Measurements from ENCODE around the gene RPLP1.

DNA sequence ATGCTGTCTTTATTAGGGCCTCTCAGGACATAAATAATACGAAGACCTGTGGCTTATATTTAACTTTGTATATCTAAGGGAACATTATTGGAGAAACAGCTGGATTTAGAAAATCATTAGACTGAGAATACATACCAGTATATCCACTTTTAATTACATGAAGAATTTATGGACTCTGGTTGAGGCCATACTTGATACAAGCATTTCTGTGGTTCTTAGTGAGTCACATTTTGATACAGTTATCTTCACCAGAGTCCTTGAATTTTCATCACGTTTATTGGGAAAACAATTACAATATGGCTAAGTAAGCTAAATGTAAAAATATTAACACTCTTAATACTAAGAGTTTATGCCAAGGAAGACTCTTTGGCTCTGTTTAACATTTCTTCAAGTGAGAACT, 28.6 kb upstream of the RPLP1 start:
- TF ChIP-seq L3MBTL2 (IDR thresholded peaks at IDR 0.05): no peak
- TF ChIP-seq, protein P1, sequence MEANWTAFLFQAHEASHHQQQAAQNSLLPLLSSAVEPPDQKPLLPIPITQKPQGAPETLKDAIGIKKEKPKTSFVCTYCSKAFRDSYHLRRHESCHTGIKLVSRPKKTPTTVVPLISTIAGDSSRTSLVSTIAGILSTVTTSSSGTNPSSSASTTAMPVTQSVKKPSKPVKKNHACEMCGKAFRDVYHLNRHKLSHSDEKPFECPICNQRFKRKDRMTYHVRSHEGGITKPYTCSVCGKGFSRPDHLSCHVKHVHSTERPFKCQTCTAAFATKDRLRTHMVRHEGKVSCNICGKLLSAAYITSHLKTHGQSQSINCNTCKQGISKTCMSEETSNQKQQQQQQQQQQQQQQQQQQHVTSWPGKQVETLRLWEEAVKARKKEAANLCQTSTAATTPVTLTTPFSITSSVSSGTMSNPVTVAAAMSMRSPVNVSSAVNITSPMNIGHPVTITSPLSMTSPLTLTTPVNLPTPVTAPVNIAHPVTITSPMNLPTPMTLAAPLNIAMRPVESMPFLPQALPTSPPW (CRISPR knock-in tag; IDR thresholded peaks at IDR 0.05): no peak
- no peak for TF ChIP-seq ZNF696 (CRISPR knock-in tag; conservative IDR thresholded peaks at IDR 0.05)
- TF ChIP-seq RFX5 (IDR thresholded peaks at IDR 0.05; ENCODE audit: low read depth, low read length): no peak
- TF ChIP-seq PRPF4 (IDR thresholded peaks at IDR 0.05; ENCODE audit: insufficient read depth, low read depth, low read length, poor library complexity, severe bottlenecking): no peak
- no peak for TF ChIP-seq MEIS2 (IDR thresholded peaks at IDR 0.05; ENCODE audit: partially characterized antibody)
- TF ChIP-seq YY1 (IDR thresholded peaks at IDR 0.05; ENCODE audit: borderline replicate concordance in 1 of 3, control insufficient read depth in 1 of 3, extremely low read depth in 1 of 3, insufficient read depth in 3 of 3, insufficient read length in 1 of 3, insufficient replicate concordance in 2 of 3, low read depth in 1 of 3, low read length in 2 of 3): no peak
- no peak for TF ChIP-seq SIN3A (IDR thresholded peaks at IDR 0.05; ENCODE audit: borderline replicate concordance in 2 of 2, control insufficient read depth in 1 of 2, low read depth in 2 of 2, low read length in 2 of 2)
- no peak for TF ChIP-seq PHF8 (IDR thresholded peaks at IDR 0.05; ENCODE audit: borderline replicate concordance, low read length)
- TF ChIP-seq EZH2 (IDR thresholded peaks at IDR 0.05; ENCODE audit: borderline replicate concordance, low read depth, low read length): no peak
- TF ChIP-seq TARDBP (IDR thresholded peaks at IDR 0.05): no peak
- no peak for TF ChIP-seq ZNF174 (CRISPR knock-in tag; IDR thresholded peaks at IDR 0.05)
- TF ChIP-seq TAF1 (IDR thresholded peaks at IDR 0.05; ENCODE audit: control insufficient read depth, extremely low read depth, insufficient read depth, low read length, severe bottlenecking): no peak

All from K562 (cell line).